Measurements from ENCODE around the gene RPL12.
A peak's percentile ranks its signal among the peaks of the same experiment; 100 is the strongest.
"Not testable (repeated sequence)": the region's sequence is repeated elsewhere in the genome, so short reads cannot be mapped to it uniquely, and the experiment has no call there.

Gene RPL12

GRCh38 chr9:127466407-127466917, 15.3 kb upstream of the RPL12 start:
- not testable (repeated sequence) for DNase-seq

GRCh38 chr9:127463911-127464310, 12.7 kb upstream of the RPL12 start:
- no peak for DNase-seq

DNA sequence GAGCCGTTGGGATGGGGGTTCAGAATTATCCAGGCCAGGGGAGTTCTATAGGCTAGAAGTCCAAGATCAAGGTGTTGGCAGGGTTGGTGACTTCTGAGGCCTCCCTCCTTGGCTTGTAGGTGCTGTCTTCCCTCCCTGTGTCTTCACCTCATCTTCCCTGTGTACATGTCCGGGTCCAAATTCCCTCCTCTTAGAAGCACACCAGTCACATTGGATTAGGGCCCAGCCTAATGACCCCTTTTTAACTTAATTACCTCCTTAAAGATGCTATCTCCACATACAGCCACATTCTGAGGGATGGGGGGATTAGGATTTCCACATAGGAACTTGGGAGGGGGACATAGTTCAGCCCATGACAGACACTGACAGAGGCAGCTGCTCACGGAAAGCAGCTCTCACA, 12.2 kb upstream of the RPL12 start:
- DNase-seq = no peak

DNA sequence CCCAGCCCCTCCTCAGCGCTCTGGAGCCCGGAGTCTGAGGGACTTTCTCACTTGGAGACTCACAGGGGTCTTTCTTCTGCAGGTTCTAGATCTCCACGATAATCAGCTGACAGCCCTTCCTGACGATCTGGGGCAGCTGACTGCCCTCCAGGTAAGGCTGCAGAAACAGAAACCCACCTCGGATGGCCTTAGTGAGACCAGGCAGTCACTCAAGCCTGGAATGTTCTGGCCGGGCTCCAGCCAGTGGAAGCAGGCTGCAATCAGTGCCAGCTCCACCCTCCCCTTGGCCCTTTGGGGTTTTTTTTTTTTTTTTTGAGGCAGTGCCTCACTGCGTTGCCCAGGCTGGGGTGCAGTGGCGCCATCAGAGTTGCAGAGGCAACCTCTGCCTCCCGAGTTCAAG, 7.7 kb upstream of the RPL12 start:
- DNase-seq = no peak

DNA sequence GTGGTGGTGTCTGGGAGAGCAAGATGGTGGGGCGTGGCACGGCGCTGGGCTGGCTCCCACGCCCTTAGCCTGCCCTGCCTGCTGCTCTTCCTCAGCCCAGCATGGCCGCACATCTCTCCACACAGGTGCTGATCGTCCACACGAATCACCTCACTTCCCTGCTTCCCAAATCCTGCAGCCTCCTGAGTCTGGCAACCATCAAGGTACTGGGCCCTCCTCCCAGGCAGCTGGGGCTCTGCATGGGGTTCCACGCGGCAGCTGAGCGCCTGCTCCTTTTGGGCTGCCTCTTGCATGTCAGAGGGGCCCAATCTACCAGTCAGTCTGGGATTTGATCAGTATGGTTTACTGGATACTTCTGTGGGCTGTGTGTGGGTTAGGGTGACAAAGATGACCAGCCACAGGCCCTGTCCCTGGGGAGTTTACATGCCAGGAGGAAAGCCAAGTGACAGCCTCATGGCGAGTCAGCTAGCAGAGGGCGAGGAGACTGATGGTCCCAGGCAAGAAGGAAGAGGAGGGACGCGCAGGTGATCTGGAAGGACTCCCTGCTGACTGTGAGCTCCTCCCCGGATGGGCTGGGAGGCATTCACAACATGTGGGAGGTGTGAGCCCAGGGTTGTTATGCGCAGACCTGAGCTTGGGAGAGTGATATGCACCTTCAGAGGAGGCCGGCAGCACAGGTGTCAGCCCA, 6.1 kb upstream of the RPL12 start:
- no peak for DNase-seq

DNA sequence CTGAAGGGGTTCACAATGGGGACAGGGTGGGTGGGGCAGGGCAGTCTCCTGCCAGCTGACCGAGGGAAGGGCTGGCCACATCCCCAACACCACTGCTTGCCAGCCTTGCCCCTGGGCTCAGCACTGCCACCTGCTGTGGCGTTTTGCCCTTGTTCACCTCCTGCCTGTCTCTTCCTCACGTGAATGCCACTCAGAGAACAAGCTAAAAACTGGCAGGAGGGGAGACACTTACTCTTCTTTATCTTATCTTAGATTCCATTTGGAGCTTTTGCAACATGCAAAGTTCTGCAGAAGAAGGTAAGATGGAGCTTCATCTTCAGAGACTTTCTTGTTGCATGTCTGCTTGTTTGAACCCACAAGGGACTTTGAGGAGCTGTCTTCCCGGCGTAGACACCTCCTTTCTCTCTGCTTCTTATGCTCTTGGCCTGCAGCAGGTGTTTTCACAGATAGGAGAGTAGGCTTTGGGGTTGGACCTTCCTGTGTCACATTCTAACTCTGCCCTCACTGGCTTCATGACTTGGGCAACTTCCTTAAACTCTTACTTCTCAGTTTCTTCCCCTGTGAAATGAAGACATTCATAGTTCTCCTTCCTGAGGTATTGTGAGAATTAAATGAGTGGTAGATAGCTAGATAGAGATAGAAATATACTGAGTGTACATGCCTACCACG, 4.3 kb upstream of the RPL12 start:
- DNase-seq = peak in 1 of 2 donors; percentile 36

DNA sequence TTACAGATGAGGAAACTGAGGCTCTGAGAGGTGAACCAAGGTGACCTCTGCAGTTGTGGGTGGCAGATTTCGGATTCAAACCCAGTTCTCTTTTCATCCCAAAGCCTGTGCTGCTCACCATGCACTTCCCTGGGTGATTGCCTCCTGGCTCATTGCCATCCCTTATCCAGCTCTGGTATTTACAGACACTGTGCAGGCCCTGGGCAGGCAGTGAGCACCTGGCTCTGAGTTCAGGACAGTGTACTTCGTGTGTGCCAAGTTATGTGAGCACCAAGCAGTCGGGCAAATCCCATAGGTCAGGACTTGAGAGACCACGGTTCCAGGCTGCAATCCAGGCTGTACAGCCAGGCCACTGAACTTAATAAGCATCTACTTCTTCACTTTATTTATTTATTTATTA, 1.5 kb upstream of the RPL12 start:
- DNase-seq = no peak

GRCh38 chr9:127451858-127452656, 851 bp upstream of the RPL12 start:
- DNase-seq = peak; percentile 59 to 61

- no peak for DNase-seq
These were observed 327 bp upstream of the RPL12 start for GRCh38 chr9:127451608-127451857.

- peak; percentile 31 to 40 for DNase-seq
These were observed 904 bp downstream of the RPL12 start for GRCh38 chr9:127450243-127450760.

GRCh38 chr9:127449332-127449966, 1.8 kb downstream of the RPL12 start:
- DNase-seq = no peak

DNA sequence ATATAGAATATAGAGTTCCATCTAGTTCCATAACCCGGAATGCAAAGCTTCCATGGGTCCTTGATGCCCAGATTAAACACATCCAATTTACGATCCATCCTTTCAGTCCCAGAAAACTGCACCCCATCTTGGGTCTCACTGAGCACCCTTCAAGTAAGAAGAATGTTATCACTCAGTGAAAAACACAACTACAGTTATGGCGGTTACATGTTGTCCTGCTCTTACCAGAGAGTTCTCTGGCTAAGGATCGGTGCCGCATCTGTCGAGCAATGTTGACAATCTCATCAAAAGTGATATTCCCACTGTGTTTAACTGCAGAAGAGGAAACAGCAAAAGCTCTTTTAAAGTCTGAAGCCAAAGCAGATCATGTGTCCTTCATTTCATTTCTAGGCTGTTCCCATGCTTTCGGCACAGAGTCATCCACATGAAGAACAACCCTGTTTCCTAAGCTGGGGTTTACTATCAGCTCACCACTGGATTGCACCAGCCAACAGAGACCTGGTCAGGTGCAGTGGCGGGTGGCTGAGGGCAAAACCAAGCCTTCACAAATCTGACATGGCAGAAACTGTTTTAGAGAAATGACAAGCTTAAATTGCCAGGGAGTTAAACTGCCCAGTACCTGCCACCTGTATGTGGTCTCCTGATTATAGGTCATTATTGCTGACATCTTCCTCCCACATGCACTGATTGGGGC, 2.9 kb downstream of the RPL12 start:
- DNase-seq = no peak

DNA sequence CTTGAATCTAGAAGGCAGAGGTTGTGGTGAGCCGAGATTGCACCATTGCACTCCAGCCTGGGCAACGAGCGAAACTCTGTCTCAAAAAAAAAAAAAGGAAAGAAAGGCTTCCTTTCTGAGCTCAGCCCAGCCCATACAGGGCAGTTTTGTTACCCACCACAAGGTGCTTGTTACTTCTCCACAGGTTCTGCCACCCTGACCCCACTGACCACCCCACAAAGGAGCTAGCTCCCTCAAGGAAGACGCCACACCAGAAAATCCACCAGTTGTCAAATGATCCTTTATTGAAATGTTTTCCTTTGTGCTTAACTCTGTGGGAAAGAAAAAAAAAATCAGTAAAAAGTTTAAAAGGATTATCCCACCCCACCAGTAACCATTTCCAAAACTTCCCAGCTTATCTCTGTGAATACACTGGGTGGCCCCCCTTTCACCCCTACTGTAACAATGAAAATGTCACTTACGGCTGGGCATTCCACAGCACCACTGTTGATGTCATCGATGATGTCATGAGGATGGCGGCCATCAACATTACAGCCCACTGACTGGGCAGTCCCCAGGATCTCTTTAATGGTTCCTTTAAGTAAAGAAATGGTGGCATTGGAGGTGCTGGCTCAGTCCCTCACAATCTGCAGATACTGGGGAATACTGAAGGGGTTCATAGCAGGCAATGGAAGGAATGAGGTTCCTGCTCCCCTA, 3.6 kb downstream of the RPL12 start:
- DNase-seq = no peak

- no peak for DNase-seq
These were observed 4.3 kb downstream of the RPL12 start for GRCh38 chr9:127446713-127447415.

GRCh38 chr9:127445851-127446712, 5.1 kb downstream of the RPL12 start:
- peak in 1 of 2 donors; percentile 35 for DNase-seq

DNA sequence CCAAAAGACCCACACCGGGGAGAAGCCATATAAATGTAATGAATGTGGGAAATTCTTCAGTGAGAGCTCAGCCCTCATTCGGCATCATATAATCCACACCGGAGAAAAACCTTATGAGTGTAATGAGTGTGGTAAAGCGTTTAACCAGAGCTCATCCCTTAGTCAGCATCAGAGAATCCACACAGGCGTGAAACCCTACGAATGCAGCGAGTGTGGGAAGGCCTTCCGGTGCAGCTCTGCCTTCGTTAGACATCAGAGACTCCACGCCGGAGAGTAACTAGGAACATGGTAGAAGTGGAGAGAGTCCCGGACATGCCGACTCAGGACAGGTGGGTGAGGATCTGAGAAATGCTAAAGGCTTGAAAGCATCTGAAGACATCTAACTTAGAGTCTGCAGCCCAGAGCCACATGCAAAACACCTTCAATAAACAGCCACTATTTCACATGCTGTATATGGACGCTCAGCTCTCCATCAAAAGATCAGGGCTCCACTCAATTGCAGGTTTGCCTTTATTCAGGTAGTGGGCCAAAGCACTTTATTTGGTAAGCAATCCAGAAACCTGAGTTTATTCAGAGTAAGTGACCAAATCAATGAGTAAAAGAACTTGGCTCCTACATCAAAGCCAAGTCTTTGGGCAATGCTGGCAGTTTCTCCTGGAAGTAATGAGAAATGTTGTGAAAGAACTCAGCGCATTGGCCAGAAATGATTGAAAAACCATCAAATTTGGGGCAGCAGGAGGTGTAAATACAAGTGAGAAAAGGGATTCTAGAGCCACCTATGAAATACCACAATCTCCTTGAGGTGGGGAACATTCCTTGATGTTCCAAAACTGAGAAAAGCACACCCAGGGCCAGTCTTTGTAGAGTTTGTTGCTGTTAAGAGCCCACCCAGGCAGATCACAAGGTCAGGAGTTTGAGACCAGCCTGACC, 6.0 kb downstream of the RPL12 start:
- peak in 1 of 2 donors; percentile 48 for DNase-seq

DNA sequence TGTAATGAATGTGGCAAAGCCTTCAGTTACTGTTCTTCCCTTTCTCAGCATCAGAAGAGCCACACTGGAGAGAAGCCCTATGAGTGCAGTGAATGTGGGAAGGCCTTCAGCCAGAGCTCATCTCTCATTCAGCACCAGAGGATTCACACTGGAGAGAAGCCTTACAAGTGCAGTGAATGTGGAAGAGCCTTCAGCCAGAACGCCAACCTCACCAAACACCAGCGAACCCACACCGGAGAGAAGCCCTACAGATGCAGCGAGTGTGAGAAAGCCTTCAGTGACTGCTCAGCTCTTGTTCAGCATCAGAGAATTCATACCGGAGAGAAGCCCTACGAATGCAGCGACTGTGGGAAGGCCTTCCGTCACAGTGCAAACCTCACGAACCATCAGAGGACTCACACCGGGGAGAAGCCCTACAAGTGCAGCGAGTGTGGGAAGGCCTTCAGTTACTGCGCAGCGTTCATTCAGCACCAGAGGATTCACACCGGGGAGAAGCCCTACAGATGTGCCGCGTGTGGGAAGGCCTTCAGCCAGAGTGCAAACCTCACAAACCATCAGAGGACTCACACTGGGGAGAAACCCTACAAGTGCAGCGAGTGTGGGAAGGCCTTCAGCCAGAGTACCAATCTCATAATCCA, 6.8 kb downstream of the RPL12 start:
- peak; percentile 37 to 46 for DNase-seq

DNA sequence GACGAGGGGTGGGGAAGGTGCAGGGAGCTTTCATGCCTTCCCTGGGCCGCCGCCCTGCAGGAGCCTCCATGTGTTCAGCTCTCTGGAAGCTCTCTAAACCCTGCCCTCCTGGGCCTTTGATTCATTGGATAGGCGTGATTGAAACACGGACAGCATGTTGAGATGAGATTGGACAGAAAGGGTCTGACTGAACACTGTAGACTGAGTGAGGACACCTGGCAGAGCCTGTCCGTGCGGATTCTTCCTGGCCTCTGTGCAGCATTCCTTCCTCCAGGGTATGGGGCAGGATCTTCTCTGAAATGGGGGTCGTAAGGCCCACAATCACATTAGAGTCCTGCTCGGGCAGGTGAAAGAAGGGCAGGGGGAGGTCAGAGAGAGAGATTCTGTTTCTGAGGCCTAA, 12.8 kb downstream of the RPL12 start:
- no peak for DNase-seq
